ENCODE results near the gene ZNF775. TPM values are rescaled to one million over a fixed set of nuclear protein-coding genes. Genes with fewer than 3 reads are reported as not detected.

Gene ZNF775
- total RNA-seq, 1 donor from 2014 or later = 12.1 TPM

GRCh38 chr7:150402671-150403321, 23.7 kb downstream of the ZNF775 start:
- H3K4me3 Mint-ChIP-seq (ENCODE audit: unreplicated experiment) = peak overlapping the region; percentile 11
- peaks cover 29% of the 10 kb centered on the region for H3K36me3 Mint-ChIP-seq (ENCODE audit: low read depth, unreplicated experiment)
- H3K4me1 Mint-ChIP-seq (ENCODE audit: unreplicated experiment) = peaks cover 35% of the 10 kb centered on the region
- no peak for DNase-seq (ENCODE audit: low spot score)
- H3K9me3 Mint-ChIP-seq (ENCODE audit: unreplicated experiment) = no peaks in the 10 kb centered on the region
- no peak for TF ChIP-seq CTCF (IDR thresholded peaks at IDR 0.05; ENCODE audit: unreplicated experiment)
- H3K27ac Mint-ChIP-seq (ENCODE audit: unreplicated experiment) = no peak overlapping the region
- H3K27me3 Mint-ChIP-seq (ENCODE audit: unreplicated experiment) = peaks cover 19% of the 10 kb centered on the region

GRCh38 chr7:150403376-150404171, 24.4 kb downstream of the ZNF775 start:
- Mint-ChIP-seq H3K27me3 (ENCODE audit: unreplicated experiment) (peaks cover 21% of the 10 kb centered on the region), H3K27ac (ENCODE audit: unreplicated experiment) (peak overlapping the region; percentile 61), H3K36me3 (ENCODE audit: low read depth, unreplicated experiment) (peaks cover 27% of the 10 kb centered on the region), H3K4me3 (ENCODE audit: unreplicated experiment) (peak overlapping the region; percentile 84), H3K4me1 (ENCODE audit: unreplicated experiment) (peaks cover 35% of the 10 kb centered on the region), H3K9me3 (ENCODE audit: unreplicated experiment) (no peaks in the 10 kb centered on the region)
- DNase-seq (ENCODE audit: low spot score) = no peak
- TF ChIP-seq CTCF (IDR thresholded peaks at IDR 0.05; ENCODE audit: unreplicated experiment) = no peak

GRCh38 chr7:150404172-150404804, 25.2 kb downstream of the ZNF775 start:
- no peaks in the 10 kb centered on the region for H3K9me3 Mint-ChIP-seq (ENCODE audit: unreplicated experiment)
- TF ChIP-seq CTCF (IDR thresholded peaks at IDR 0.05; ENCODE audit: unreplicated experiment) = no peak
- H3K4me3 Mint-ChIP-seq (ENCODE audit: unreplicated experiment) = peak overlapping the region; percentile 84
- H3K36me3 Mint-ChIP-seq (ENCODE audit: low read depth, unreplicated experiment) = peaks cover 25% of the 10 kb centered on the region
- peak overlapping the region; percentile 86 for H3K27ac Mint-ChIP-seq (ENCODE audit: unreplicated experiment)
- peaks cover 21% of the 10 kb centered on the region for H3K27me3 Mint-ChIP-seq (ENCODE audit: unreplicated experiment)
- DNase-seq (ENCODE audit: low spot score) = no peak
- peaks cover 35% of the 10 kb centered on the region for H3K4me1 Mint-ChIP-seq (ENCODE audit: unreplicated experiment)

- DNase-seq (ENCODE audit: low spot score) = peak; percentile 89
- peaks cover 35% of the 10 kb centered on the region for H3K4me1 Mint-ChIP-seq (ENCODE audit: unreplicated experiment)
- peak overlapping the region; percentile 86 for H3K27ac Mint-ChIP-seq (ENCODE audit: unreplicated experiment)
Measured at GRCh38 chr7:150404805-150405583, 25.9 kb downstream of the ZNF775 start.

More at GRCh38 chr7:150404805-150405583, 25.9 kb downstream of the ZNF775 start:
- H3K4me3 Mint-ChIP-seq (ENCODE audit: unreplicated experiment) = peak overlapping the region; percentile 95
- peak; percentile 24 for TF ChIP-seq CTCF (IDR thresholded peaks at IDR 0.05; ENCODE audit: unreplicated experiment)
- no peaks in the 10 kb centered on the region for H3K9me3 Mint-ChIP-seq (ENCODE audit: unreplicated experiment)
- H3K36me3 Mint-ChIP-seq (ENCODE audit: low read depth, unreplicated experiment) = peaks cover 25% of the 10 kb centered on the region
- H3K27me3 Mint-ChIP-seq (ENCODE audit: unreplicated experiment) = peaks cover 24% of the 10 kb centered on the region

Data from endothelial cell (in vitro differentiated cells).